Lower leg skin (tissue), 3 donors: ENCODE data around the gene TTC3.

Experiments used
- POLR2A ChIP-seq, 2 donors: fragments of 450-650 bp; IDR thresholded peaks; one replicate each; pipeline ENCODE4 v1.6.1; 2016 to 2017; ENCODE audit warnings: antibody characterized with exemption in 2 of 2, mild to moderate bottlenecking in 1 of 2, moderate library complexity in 1 of 2
- TF ChIP-seq, protein P1 (sequence below), 3 donors: fragments of 450-650 bp; IDR thresholded peaks; one replicate each; pipeline ENCODE4 v1.5.1; 2016; ENCODE audit warnings: antibody characterized with exemption in 3 of 3, mild to moderate bottlenecking in 3 of 3, moderate library complexity in 2 of 3

DNA sequence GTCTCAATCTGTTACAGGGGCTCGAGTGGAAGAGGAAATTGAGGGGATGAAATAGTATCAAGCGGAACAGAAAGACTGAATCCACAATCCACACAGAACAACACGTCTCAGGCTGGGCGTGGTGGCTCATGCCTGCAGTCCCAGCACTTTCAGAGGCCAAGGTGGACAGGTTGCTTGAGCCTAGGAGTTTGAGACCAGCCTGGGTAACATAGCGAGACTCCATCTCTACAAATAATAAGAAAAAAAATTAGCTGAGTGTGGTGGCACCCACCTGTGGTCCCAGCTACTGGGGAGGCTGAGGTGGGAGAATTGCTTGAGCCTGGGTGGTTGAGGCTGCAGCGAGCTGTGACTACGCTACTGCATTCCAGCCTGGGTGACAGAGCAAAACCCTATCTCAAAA, 168.4 kb downstream of the TTC3 start:
- TF ChIP-seq POLR2A (IDR thresholded peaks at IDR 0.05) = no peak
- TF ChIP-seq, protein P1, sequence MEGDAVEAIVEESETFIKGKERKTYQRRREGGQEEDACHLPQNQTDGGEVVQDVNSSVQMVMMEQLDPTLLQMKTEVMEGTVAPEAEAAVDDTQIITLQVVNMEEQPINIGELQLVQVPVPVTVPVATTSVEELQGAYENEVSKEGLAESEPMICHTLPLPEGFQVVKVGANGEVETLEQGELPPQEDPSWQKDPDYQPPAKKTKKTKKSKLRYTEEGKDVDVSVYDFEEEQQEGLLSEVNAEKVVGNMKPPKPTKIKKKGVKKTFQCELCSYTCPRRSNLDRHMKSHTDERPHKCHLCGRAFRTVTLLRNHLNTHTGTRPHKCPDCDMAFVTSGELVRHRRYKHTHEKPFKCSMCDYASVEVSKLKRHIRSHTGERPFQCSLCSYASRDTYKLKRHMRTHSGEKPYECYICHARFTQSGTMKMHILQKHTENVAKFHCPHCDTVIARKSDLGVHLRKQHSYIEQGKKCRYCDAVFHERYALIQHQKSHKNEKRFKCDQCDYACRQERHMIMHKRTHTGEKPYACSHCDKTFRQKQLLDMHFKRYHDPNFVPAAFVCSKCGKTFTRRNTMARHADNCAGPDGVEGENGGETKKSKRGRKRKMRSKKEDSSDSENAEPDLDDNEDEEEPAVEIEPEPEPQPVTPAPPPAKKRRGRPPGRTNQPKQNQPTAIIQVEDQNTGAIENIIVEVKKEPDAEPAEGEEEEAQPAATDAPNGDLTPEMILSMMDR (IDR thresholded peaks at IDR 0.05) = no peak
